HCT116 (cell line): ENCODE measurements around the gene LPCAT2. TPM values are rescaled to one million over a fixed set of nuclear protein-coding genes. Genes with fewer than 3 reads are reported as not detected.

Experiments
- ATAC-seq: fragments of 200-7000 bp; cut with Tn5 transposase; 2 replicates; pipeline ENCODE4 v1.9.1; 2020; ENCODE audit warnings: mild to moderate bottlenecking, moderate library complexity
- BruUV-seq: library from RNA; stranded (reverse); fragments of 400-500 nt; replicated peaks from 2 replicates; lab custom pipeline; 2021; lab: Mats Ljungman, UMichigan
- CTCF ChIA-PET: fragments of 300-600 bp; sonication (Branson Sonifier 250); formaldehyde crosslinking; loops from one replicate; lab custom pipeline; 2021; ENCODE audit warnings: antibody characterized with exemption; lab: Charles Lee
- POLR2A ChIA-PET: fragments of 300-600, 350-600 bp; sonication (Branson Sonifier 250); formaldehyde crosslinking; loops from one replicate; lab custom pipeline; 2021; ENCODE audit warnings: antibody characterized with exemption; lab: Charles Lee
- RAD21 ChIA-PET, 2 experiments: fragments of 300-600 bp; sonication (Branson Sonifier 250); formaldehyde crosslinking; loops; one replicate each; lab custom pipeline; 2023; ENCODE audit warnings: low total read pairs in 2 of 2; ENCODE audit not compliant: uncharacterized antibody in 2 of 2, unreplicated experiment in 2 of 2, low non-redundant PET in 1 of 2; lab: Charles Lee
- DNase-seq: peaks from one replicate; pipeline ENCODE4 v3.0.0-alpha.2; 2010; ENCODE audit warnings: low read depth, low spot score
- H2AFZ ChIP-seq: fragments of 200-600 bp; shearing (Covaris generic), sonication (generic); 2 replicates; pipeline ENCODE4 v1.6.1; 2017; ENCODE audit warnings: low read depth, mixed run types, mixed read lengths, antibody characterized with exemption, low read length; ENCODE audit not compliant: poor library complexity, severe bottlenecking
- H3K27ac ChIP-seq: 2 replicates; pipeline ENCODE4 v1.5.1; 2012; ENCODE audit warnings: low read depth, low read length
- H3K27me3 ChIP-seq: fragments of 200-600 bp; sonication (generic); 2 replicates; pipeline ENCODE4 v1.6.1; 2016; ENCODE audit warnings: mixed run types, low read length, mixed read lengths; ENCODE audit not compliant: insufficient read depth
- H3K36me3 ChIP-seq, 2 experiments: fragments of 200-500 bp in 1 of 2; fragments of 200-600 bp in 1 of 2; sonication (Bioruptor generic) in 1 of 2; sonication (generic) in 1 of 2; 2 replicates each; pipeline versions ENCODE4 v1.5.1 to v1.6.1; 2014 to 2016; ENCODE audit warnings: low read length in 2 of 2, inconsistent platforms in 1 of 2, mixed read lengths in 1 of 2, mixed run types in 1 of 2; ENCODE audit not compliant: insufficient read depth in 2 of 2, control insufficient read depth in 1 of 2
- H3K4me1 ChIP-seq, 2 experiments: fragments of 200-600 bp in 1 of 2; sonication (generic) in 1 of 2; 2 replicates each; pipeline versions ENCODE4 v1.5.1 to v1.6.1; 2012 to 2017; ENCODE audit warnings: low read length in 2 of 2, inconsistent platforms in 1 of 2, mild to moderate bottlenecking in 1 of 2, mixed read lengths in 1 of 2, mixed run types in 1 of 2, moderate library complexity in 1 of 2; ENCODE audit not compliant: insufficient read depth in 2 of 2, control insufficient read depth in 1 of 2
- H3K4me2 ChIP-seq: fragments of 200-600 bp; sonication (generic); 2 replicates; pipeline ENCODE4 v1.6.1; 2017; ENCODE audit warnings: mixed run types, low read length, mixed read lengths
- H3K4me3 ChIP-seq, 2 experiments: fragments of 200-600 bp in 1 of 2; sonication (generic) in 1 of 2; replicated peaks in 1 of 2; 2 replicates each; pipeline ENCODE4 v1.5.1; 2011 to 2016; ENCODE audit warnings: low read length in 2 of 2, control low read depth in 1 of 2, low read depth in 1 of 2, mild to moderate bottlenecking in 1 of 2, mixed read lengths in 1 of 2, mixed run types in 1 of 2
- H3K79me2 ChIP-seq: fragments of 200-600 bp; sonication (generic); 2 replicates; pipeline ENCODE4 v1.6.1; 2017; ENCODE audit warnings: mild to moderate bottlenecking, mixed run types, low read length, moderate library complexity, mixed read lengths; ENCODE audit not compliant: insufficient read depth
- H3K9ac ChIP-seq: fragments of 200-600 bp; sonication (generic); 2 replicates; pipeline ENCODE4 v1.6.1; 2016; ENCODE audit warnings: low read length, mixed read lengths
- H3K9me2 ChIP-seq: fragments of 200-600 bp; sonication (generic), shearing (Covaris generic); 2 replicates; pipeline ENCODE4 v1.6.1; 2017; ENCODE audit warnings: mixed run types, mild to moderate bottlenecking, moderate library complexity; ENCODE audit not compliant: insufficient read depth
- H3K9me3 ChIP-seq, 2 experiments: fragments of 200-500 bp in 1 of 2; fragments of 200-600 bp in 1 of 2; sonication (Bioruptor generic) in 1 of 2; sonication (generic) in 1 of 2; 2 replicates each; pipeline ENCODE4 v1.6.1; 2014 to 2017; ENCODE audit warnings: low read length in 2 of 2, mixed read lengths in 2 of 2, inconsistent platforms in 1 of 2, low read depth in 1 of 2, mild to moderate bottlenecking in 1 of 2, mixed run types in 1 of 2, moderate library complexity in 1 of 2; ENCODE audit not compliant: control insufficient read depth in 1 of 2, insufficient read depth in 1 of 2
- H4K20me1 ChIP-seq: fragments of 200-600 bp; sonication (generic), shearing (Covaris generic); 2 replicates; pipeline ENCODE4 v1.6.1; 2017; ENCODE audit warnings: mixed run types, mild to moderate bottlenecking, moderate library complexity; ENCODE audit not compliant: insufficient read depth
- ATF3 ChIP-seq: IDR thresholded peaks from 2 replicates; pipeline ENCODE4 v1.6.1; 2012
- CEBPB ChIP-seq: IDR thresholded peaks from 2 replicates; pipeline ENCODE4 v1.6.1; 2012; ENCODE audit warnings: low read depth
- EGR1 ChIP-seq: IDR thresholded peaks from 2 replicates; pipeline ENCODE4 v1.6.1; 2012; ENCODE audit warnings: low read depth
- ELF1 ChIP-seq: IDR thresholded peaks from 2 replicates; pipeline ENCODE4 v1.6.1; 2012; ENCODE audit warnings: low read depth, borderline replicate concordance
- EZH2 ChIP-seq: fragments of 200-600 bp; sonication (generic); IDR thresholded peaks from 2 replicates; pipeline ENCODE4 v1.6.1; 2017; ENCODE audit warnings: antibody characterized with exemption, mixed run types
- EZH2phosphoT487 ChIP-seq: fragments of 200-600 bp; IDR thresholded peaks from 2 replicates; pipeline ENCODE4 v1.6.1; 2018; ENCODE audit warnings: antibody characterized with exemption, borderline replicate concordance
- FOSL1 ChIP-seq: IDR thresholded peaks from 2 replicates; pipeline ENCODE4 v1.6.1; 2012; ENCODE audit warnings: low read depth
- RAD21 ChIP-seq: IDR thresholded peaks from 2 replicates; pipeline ENCODE4 v1.6.1; 2012; ENCODE audit warnings: low read depth, mild to moderate bottlenecking
- TCF7L2 ChIP-seq: IDR thresholded peaks from 2 replicates; pipeline ENCODE4 v1.7.0; 2011; ENCODE audit warnings: borderline replicate concordance, inconsistent platforms; ENCODE audit not compliant: insufficient read depth, insufficient read length; ENCODE audit errors: extremely low read depth
- YY1 ChIP-seq: IDR thresholded peaks from 2 replicates; pipeline ENCODE4 v1.6.1; 2011; ENCODE audit warnings: low read length, low read depth, moderate library complexity, mild to moderate bottlenecking; ENCODE audit not compliant: insufficient replicate concordance; ENCODE audit errors: extremely low read depth
- intact Hi-C: fragments of 100-400 bp; cut with micrococcal nuclease; formaldehyde crosslinking; loops from 2 replicates; pipeline ENCODE4 v1.10.0; 2022
- total RNA-seq: library from RNA; stranded (reverse); gene quantifications from one replicate; pipeline ENCODE4 v1.2.1, GENCODE V29; 2021; ENCODE audit not compliant: unreplicated experiment
- TF ChIP-seq, protein P1 (sequence below): IDR thresholded peaks from 2 replicates; pipeline ENCODE4 v1.6.1; 2012; ENCODE audit warnings: low read depth
- TF ChIP-seq, protein P2 (sequence below): IDR thresholded peaks from 2 replicates; pipeline ENCODE4 v1.6.1; 2011; ENCODE audit warnings: mild to moderate bottlenecking, low read length, moderate library complexity; ENCODE audit not compliant: insufficient replicate concordance; ENCODE audit errors: extremely low read depth
- TF ChIP-seq, protein P3 (sequence below): IDR thresholded peaks from 2 replicates; pipeline ENCODE4 v1.6.1; 2012

Gene LPCAT2
- total RNA-seq, 1 experiment from 2014 or later: 13.1 TPM

DNA sequence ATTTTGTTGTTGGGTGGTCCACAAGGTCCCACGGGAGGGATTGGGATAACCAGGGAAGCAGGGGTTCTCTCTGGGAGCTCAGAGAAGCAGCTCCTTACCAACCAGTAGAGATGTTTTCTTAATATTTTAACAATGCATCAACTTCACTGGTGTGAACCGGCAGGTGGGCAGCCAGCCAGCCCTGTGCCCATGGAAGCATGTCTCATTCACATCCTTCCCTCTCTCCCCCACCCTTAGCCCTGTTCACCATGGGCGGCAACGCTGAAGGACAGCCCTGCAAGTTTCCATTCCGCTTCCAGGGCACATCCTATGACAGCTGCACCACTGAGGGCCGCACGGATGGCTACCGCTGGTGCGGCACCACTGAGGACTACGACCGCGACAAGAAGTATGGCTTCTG lies 20.6 kb upstream of the LPCAT2 start:
- H3K4me1 ChIP-seq: no peaks in the 10 kb centered on the region
- CTCF ChIA-PET: no interaction called here
- TF ChIP-seq FOSL1: no peak
- TF ChIP-seq, protein P1, sequence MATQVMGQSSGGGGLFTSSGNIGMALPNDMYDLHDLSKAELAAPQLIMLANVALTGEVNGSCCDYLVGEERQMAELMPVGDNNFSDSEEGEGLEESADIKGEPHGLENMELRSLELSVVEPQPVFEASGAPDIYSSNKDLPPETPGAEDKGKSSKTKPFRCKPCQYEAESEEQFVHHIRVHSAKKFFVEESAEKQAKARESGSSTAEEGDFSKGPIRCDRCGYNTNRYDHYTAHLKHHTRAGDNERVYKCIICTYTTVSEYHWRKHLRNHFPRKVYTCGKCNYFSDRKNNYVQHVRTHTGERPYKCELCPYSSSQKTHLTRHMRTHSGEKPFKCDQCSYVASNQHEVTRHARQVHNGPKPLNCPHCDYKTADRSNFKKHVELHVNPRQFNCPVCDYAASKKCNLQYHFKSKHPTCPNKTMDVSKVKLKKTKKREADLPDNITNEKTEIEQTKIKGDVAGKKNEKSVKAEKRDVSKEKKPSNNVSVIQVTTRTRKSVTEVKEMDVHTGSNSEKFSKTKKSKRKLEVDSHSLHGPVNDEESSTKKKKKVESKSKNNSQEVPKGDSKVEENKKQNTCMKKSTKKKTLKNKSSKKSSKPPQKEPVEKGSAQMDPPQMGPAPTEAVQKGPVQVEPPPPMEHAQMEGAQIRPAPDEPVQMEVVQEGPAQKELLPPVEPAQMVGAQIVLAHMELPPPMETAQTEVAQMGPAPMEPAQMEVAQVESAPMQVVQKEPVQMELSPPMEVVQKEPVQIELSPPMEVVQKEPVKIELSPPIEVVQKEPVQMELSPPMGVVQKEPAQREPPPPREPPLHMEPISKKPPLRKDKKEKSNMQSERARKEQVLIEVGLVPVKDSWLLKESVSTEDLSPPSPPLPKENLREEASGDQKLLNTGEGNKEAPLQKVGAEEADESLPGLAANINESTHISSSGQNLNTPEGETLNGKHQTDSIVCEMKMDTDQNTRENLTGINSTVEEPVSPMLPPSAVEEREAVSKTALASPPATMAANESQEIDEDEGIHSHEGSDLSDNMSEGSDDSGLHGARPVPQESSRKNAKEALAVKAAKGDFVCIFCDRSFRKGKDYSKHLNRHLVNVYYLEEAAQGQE: no peak
- TF ChIP-seq ELF1: no peak
- TF ChIP-seq, protein P2, sequence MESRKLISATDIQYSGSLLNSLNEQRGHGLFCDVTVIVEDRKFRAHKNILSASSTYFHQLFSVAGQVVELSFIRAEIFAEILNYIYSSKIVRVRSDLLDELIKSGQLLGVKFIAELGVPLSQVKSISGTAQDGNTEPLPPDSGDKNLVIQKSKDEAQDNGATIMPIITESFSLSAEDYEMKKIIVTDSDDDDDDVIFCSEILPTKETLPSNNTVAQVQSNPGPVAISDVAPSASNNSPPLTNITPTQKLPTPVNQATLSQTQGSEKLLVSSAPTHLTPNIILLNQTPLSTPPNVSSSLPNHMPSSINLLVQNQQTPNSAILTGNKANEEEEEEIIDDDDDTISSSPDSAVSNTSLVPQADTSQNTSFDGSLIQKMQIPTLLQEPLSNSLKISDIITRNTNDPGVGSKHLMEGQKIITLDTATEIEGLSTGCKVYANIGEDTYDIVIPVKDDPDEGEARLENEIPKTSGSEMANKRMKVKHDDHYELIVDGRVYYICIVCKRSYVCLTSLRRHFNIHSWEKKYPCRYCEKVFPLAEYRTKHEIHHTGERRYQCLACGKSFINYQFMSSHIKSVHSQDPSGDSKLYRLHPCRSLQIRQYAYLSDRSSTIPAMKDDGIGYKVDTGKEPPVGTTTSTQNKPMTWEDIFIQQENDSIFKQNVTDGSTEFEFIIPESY: no peak
- no peak for TF ChIP-seq EZH2phosphoT487
- no peak for TF ChIP-seq EZH2
- no peak for TF ChIP-seq TCF7L2
- TF ChIP-seq, protein P3, sequence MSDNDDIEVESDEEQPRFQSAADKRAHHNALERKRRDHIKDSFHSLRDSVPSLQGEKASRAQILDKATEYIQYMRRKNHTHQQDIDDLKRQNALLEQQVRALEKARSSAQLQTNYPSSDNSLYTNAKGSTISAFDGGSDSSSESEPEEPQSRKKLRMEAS: no peak
- TF ChIP-seq RAD21: no peak
- no peak for TF ChIP-seq ATF3
- no peak for TF ChIP-seq YY1
- TF ChIP-seq CEBPB: no peak
- no peak for TF ChIP-seq EGR1
- no peak overlapping the region for H2AFZ ChIP-seq
- no peak overlapping the region for H3K9ac ChIP-seq
- POLR2A ChIA-PET: no interaction called here
- no peaks in the 10 kb centered on the region for H3K9me3 ChIP-seq
- no peak overlapping the region for H3K27ac ChIP-seq
- no peaks in the 10 kb centered on the region for H4K20me1 ChIP-seq
- H3K4me2 ChIP-seq: no peak overlapping the region
- no peaks in the 10 kb centered on the region for H3K36me3 ChIP-seq
- H3K4me3 ChIP-seq: no peak overlapping the region
- no peaks in the 10 kb centered on the region for H3K79me2 ChIP-seq
- BruUV-seq: no TSS peak
- ATAC-seq (no peak), DNase-seq (no peak)
- RAD21 ChIA-PET: no interaction called here
- peaks cover 7% of the 10 kb centered on the region for H3K27me3 ChIP-seq
- H3K9me2 ChIP-seq: no peaks in the 10 kb centered on the region
- intact Hi-C loops: no loop called here
